B cell (primary cell): ENCODE measurements around the gene LRRC4C.

Experiments used
- EZH2 ChIP-seq: IDR thresholded peaks from 2 replicates; pipeline ENCODE4 v1.6.1; 2012; ENCODE audit warnings: borderline replicate concordance, low read depth, mild to moderate bottlenecking, moderate library complexity, low read length; ENCODE audit not compliant: insufficient read depth, poor library complexity, severe bottlenecking
- TF ChIP-seq, protein P1 (sequence below): fragments of 200-600 bp; IDR thresholded peaks from one replicate; pipeline ENCODE4 v1.8.0; 2022; ENCODE audit warnings: antibody characterized with exemption, mild to moderate bottlenecking

DNA sequence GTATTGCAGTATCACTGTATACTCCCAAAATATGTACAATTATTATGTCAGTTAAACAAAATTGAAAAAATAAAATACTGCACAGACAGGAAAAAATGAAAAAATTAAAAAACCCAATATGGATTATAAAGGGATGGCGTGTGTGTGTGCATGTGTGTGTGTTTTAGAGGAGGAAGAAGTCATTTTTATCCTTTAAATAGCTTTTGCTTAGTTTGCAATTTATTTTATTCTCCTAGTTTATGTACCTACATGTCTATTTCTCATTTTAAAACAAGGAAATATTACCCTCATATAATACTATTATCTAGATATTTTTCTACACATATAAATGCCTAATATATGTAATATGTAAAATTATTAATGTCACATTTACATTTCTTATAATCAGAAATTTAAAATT, 1144.3 kb downstream of the LRRC4C start:
- TF ChIP-seq, protein P1, sequence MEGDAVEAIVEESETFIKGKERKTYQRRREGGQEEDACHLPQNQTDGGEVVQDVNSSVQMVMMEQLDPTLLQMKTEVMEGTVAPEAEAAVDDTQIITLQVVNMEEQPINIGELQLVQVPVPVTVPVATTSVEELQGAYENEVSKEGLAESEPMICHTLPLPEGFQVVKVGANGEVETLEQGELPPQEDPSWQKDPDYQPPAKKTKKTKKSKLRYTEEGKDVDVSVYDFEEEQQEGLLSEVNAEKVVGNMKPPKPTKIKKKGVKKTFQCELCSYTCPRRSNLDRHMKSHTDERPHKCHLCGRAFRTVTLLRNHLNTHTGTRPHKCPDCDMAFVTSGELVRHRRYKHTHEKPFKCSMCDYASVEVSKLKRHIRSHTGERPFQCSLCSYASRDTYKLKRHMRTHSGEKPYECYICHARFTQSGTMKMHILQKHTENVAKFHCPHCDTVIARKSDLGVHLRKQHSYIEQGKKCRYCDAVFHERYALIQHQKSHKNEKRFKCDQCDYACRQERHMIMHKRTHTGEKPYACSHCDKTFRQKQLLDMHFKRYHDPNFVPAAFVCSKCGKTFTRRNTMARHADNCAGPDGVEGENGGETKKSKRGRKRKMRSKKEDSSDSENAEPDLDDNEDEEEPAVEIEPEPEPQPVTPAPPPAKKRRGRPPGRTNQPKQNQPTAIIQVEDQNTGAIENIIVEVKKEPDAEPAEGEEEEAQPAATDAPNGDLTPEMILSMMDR: no peak
- TF ChIP-seq EZH2: no peak
